HG03460 (cell line): ENCODE results near the gene PLA2G2C.

Source experiments
- ATAC-seq: cut with Tn5 transposase; IDR thresholded peaks from one replicate; pipeline ENCODE4 v1.9.1; 2021; ENCODE audit not compliant: unreplicated experiment

Gene PLA2G2C

DNA sequence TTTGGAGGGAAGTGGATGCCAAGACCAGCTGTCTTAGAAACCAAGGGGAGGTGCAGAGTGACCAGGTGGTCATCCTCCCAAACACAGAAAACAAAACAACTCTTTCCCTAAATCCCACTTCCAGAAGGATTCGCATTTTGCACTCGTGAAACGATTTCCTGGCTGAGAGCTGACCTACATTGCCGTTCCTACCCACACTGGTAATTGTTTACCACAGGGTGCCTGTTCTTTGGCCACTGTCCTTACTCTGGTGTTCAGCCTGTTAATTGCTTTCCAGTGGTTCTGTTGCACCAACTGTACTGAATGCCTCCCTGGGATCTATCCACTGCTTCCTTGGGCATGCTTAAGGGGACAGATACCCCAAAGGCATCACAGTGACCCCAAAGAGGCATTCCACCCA, 23.2 kb upstream of the PLA2G2C start:
- ATAC-seq = no peak

DNA sequence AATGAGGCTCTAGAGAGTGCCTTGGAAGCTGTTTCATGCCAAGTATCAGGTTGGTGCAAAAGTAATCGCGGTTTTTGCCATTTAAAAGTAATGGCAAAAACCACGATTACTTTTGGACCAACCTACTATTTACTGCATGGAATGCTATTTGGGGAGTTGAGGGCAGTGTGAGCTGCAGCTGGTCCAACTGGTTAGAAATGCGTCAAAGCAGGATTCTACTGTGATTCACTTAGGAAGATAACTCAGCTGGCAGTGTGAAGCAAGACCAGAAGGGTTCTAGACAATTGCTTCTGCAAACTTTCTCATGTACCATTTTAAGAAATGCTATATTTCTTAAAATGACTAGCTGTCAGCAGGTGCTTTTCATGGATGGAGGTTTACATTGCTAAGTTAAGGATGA, 21.2 kb upstream of the PLA2G2C start:
- ATAC-seq = no peak

DNA sequence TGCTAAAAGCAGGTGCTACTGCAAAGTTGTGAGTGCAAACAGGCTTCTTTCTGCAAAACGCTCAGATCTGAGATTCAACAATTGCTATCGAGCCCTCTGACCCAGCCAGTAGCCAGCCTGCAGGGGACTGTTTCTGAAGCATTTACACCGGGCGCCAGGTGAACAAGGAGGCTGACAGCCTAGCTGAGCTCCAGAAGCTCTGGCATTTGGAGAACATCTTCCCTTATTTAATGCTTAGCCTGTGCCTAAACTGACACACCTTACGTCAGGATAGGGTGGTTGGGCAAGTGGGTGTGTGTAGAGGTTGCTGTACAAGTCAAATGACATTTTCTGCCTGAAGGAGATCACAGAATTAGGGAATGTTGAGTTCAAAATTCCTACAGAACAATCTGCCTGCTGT, 15.8 kb upstream of the PLA2G2C start:
- ATAC-seq = no peak

DNA sequence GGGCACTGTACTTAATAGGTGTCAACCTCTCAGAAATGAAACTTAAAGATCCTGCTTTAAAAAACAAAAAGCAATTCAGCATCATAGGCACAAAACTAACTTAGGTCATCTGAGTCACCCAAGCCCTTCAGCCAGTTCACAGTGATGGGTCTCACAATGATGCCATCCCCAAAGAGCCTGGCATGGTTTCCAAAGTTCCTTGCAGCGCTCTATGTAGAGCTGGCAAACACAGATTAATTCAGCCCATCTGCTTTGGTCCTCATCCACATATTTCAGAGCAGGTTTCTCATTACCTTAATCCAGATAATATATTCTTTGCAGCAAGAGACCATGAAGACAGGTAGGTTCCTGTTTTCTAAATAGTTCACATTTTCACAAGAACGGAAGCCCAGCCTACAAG, 14.6 kb upstream of the PLA2G2C start:
- no peak for ATAC-seq

DNA sequence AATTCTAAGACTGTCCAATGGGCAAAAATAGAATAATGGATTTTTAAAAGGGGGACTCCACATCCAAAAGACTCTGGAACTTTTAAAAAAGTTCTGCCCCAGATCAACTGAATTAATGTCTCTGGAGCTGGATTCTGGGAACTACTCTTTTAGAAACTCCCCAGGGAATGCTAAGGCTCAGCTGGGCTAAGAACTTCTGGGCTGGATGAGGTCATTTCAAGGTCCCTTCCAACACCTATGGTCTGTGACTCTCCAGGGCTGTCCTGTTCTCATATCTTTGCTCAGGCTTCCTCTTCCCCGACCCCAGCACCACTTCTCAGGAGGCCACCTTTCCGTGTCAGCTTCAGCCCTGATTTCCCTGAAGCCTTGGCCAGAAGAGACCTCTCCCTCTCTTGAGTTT, 13.5 kb upstream of the PLA2G2C start:
- no peak for ATAC-seq

DNA sequence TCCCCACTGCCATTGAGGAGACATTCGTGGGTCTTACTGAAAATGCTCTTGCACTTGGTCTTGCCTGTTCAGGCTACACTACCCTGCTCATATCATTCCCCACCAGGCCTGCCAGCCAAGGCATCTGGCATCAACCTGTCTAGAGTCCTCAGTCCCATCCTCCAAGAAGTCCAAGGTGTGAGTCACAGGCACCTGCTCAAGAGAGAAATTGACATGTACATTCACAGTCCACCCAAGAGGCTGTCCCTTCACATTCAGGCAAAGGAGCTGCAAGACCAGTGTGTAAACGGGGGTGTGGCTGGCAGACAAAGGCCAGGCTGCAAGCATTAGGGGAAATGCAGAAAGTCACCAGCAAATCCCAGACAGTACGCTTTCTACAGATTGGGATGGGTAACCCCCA, 13.1 kb upstream of the PLA2G2C start:
- no peak for ATAC-seq

DNA sequence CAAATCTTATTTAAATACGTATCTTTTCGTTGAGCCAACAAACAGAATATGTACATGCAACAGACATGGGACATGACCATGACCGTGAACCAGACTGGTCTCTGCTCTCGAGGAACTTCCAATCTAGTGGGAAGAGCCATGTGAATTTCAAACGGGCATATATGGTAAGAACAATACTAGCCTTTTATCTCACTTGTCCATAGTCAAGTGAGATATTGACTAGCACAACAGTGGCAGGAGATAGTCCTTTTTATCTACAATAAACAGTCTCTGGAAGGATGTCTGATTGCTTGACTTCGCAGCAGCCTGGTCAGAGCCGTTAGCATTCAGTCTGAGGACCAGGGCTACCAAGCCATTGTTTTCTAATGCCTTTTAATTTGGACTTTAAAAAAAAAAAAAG, 12.6 kb upstream of the PLA2G2C start:
- no peak for ATAC-seq

DNA sequence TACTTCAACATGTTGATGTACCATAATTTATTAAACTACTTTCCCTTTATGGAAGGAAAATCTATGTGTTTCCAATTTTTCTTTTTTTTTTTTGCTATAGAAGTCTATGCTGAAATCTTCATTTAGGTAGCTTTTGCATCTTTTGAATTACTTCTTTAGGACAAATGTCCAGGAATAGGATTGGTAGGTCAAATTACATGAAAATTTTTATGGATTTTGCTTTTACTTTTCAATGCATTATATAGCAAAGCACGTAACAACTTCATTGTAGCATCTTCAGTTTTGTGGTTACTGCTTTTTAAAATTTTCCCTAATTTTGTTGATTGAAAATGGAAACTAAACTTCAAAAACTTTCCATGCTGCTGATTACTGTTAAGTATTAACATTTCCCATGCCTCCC, 12.0 kb upstream of the PLA2G2C start:
- ATAC-seq = no peak

DNA sequence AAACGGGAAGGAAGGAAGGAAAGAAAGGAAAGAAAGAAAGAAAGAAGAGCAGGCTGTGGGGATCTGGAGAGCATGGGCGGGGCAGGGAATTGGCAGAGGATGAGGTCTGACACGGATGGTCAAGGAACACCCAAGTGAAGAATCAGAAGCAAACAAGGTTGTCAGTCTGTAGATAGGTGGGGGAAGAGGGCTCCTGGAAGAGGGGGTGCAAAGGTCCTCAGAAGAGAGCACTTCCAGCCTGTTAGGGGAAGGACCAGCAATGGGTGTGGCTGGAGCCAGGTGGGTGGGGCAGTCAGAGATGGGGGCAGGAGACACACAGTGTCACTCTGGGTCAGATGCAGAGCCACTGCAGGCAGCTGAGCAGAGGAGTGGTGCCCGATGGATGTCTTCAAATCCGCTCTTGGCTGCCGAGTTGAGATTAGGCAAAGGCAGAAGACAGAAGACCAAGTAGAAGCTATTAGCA, 11.0 kb upstream of the PLA2G2C start:
- no peak for ATAC-seq

DNA sequence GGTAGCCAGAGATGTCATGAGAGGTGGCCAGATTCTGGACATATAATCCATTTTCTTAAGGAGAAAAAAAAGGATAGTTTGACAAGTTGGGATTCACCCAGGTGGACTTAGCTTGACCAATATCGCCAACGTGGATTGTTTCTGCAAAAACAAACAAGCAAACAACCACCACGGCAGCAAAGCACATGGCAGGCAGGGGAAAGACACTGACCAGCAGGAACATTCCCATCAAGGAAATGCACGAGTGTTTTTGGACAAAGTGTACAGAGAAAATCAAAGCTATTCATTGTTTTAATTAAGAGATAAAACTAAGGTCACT, 9.1 kb upstream of the PLA2G2C start:
- ATAC-seq = no peak

DNA sequence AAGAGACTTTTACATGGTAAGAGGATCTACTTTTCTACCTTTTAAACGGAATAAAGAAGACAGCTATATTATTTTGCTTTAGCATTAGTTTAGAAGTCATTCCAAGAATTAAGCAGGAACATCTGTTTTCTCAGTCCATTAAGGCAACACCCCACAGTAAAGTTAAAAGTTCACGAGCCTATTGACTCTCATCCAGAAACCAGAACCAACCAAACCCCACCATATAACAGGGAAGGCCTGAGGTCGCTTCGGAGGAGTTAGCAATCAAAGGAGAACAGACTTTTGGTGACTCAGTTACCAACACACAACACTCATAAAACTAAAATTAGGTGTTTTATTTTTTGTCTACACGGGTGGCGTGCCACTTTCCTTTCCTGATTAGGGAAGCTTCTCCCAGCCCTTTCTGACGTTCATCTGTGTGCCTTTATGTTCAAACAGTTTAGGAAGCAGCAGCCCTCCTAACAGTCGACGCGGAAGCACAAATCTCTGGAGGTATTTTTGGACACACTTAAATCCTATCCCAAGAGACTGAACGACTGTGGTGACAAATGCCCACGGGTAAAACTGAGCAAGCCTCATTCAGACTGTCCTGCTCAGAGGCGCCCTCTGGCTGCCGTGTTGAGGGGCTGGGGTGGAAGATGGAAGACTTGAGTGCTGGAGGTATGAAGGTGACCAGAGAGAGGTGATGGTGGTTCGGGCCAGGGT, 8.6 kb upstream of the PLA2G2C start:
- no peak for ATAC-seq

DNA sequence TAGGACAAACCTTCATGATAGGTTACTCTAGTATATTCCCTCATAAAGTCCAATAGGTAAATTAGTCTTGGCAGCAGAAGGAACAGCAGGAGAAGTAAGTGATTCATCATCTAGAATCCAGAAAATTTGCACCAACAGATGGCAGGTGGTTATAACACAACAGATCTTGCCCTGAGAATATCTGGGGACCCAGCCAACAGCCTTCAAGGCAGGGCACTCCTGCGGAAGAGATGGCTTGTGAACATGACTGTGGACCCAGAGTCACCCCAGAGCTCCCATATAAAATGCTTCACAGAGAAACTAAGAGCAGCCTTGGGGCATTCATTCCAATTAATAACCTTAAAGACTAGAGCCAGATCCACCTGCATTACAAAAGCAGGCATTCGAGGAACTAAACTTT, 7.9 kb upstream of the PLA2G2C start:
- no peak for ATAC-seq

DNA sequence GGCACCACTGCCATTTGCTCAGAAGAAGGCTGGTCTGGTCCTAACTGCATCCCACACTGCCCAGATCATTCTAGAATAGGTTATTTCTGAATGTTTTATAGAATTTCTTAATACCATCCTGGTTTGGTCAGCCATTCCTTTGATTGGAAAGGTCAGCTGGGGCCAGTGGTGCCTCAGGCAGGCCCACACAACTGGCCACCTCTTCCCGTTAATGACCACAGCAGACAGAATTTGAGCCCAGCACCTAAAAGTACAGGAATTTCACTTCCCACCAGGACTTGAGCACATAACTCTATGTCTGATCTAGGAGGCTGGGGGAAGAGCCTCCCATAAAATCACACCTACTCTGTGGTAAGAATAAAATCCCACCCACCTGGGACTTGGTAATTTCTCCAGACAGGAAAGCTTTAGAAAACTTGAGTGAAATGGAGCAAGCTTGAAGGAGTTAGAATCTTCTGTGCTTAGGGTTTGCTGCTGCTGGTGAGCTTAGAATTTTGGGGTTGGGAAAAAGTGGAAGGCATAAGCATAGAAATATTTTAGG, 6.6 kb upstream of the PLA2G2C start:
- no peak for ATAC-seq

DNA sequence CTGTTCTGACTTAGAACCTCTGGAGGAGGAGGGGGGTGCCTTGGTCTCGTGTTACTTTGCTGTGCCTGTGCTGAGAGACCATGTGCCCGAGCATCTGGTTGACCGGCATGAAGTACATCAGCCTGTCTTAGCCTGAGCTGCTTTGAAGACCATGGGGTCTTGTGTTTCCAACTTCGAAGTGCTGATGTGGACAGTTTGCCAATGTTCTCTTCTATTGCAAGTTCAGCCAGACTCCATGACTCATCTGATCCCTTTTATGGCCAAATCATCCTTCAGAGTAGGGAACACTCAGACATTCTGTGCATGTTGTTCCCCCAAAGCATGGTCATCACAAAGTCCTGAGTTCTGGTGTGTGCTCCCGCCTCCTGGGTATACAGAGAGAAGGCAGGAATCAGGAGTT, 6.0 kb upstream of the PLA2G2C start:
- ATAC-seq = no peak

DNA sequence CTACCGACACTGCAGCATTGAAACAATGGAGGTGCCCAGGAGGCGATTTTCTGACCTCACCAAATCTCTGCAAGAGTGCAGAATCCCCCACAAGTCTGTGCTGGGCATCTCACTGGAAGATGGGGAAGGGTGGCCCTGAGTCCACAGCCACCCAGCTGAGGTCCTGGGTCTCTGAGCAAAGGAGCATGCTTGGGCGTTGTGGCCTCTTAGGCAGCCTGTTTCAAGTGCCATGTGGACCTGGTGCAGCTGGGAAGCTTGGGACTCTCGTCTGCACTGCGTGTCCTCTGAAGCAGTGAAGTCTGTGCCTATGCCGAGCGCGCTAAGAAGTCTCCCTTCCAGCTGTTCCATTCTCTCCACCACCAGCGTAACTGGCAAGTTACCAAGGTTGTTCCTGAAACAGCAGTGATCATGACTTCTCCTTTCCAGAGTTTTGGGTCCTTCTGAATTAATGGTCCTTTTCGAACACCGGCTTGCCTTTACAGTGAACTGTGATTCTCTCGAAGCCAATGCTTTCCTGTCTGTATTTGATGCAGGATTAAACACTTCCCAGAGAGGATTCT, 5.0 kb upstream of the PLA2G2C start:
- no peak for ATAC-seq

DNA sequence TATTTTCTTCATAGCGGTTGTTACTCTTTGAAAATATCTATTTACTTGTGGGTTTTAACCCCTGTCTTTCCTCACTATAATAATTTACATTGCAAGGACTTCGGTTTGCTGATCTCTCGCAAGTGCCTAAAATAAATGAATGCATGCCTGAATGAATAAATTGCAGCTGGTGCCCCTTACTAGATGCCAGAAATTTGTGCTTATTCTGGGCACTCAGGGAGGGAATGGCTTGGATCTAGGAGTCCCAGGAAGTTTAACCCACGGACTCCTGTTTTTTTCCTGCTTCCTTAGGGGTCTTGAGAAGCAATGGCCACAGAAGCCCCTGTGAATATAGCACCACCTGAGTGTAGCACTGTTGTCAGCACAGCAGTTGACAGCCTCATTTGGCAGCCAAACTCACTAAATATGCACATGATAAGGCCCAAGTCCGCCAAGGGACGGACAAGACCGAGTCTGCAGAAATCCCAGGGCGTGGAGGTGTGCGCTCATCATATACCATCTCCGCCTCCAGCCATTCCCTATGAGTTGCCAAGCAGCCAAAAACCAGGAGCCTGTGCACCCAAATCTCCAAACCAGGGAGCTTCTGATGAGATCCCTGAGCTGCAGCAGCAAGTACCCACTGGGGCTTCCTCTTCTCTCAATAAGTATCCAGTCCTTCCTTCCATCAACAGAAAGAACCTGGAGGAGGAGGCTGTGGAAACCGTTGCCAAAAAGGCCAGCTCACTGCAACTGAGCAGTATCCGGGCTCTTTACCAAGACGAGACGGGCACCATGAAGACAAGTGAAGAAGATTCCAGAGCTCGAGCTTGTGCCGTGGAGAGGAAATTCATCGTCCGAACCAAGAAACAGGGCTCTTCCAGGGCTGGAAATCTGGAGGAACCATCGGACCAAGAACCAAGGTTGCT, 4.2 kb upstream of the PLA2G2C start:
- ATAC-seq = no peak

DNA sequence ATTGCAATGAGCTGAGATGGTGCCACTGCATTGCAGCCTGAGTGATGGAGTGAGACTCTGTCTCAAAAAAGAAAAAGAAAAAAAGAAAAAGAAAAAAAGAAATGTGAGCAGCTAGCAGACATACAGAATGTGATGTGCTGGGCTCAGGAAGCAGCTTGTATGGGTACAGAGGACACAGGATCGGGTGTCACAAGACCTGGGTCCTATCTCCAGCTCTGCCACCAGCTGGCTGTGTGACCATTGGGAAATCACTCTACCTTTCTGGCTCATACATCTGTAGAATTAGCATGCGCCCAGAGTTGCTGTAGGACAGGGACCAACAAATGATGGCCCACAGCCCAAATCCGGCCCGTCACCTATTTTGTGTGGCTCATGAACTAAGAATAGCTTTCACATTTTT, 3.3 kb upstream of the PLA2G2C start:
- ATAC-seq = no peak

DNA sequence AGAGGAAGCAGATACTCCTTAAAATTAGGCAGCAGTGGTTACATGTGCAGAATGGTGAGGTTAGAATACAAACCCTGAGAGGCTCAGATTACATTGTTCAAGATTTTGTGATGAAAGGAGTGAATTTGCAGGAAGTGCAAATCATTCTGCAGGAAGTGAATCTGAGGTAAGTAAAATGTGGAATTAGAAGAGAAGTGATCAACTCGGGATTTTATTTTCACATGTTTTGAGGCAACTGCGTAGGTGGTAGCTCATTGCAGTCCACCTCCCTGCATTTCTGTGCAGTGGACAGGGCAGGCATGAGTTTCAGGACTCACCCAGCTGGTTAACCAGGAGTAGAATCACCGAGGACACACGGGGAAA, 2.1 kb upstream of the PLA2G2C start:
- no peak for ATAC-seq

DNA sequence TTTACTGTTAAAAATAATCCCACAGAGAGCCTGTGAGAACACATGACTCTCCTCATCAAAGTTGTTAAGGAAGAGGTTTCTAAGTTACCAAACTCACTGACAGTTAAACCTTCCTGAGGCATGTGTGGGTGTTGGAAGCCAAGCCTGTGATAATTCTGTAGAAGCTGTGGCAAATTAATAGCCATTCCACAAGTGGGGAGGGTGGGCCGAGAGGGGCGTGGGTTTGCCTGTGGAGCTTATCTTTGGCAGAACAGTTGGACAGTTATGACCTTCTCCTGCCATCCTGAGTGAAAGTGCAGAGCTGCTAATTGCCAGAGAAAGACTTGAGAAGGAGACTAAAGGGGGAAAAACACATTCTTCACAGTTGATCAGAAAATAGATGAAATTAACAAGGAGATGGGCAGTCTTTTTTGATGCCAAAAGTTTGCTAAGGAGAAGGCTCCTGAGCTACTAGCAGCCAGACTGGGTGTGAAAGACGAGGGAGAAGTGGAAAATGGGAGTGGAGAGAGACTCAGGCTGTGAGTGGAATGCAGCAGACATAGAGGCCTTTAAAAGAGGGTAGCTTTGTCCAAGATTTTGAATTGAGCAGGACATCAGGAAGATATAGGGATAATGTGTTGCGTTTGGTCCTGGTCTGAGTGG, 1.6 kb upstream of the PLA2G2C start:
- ATAC-seq = no peak

DNA sequence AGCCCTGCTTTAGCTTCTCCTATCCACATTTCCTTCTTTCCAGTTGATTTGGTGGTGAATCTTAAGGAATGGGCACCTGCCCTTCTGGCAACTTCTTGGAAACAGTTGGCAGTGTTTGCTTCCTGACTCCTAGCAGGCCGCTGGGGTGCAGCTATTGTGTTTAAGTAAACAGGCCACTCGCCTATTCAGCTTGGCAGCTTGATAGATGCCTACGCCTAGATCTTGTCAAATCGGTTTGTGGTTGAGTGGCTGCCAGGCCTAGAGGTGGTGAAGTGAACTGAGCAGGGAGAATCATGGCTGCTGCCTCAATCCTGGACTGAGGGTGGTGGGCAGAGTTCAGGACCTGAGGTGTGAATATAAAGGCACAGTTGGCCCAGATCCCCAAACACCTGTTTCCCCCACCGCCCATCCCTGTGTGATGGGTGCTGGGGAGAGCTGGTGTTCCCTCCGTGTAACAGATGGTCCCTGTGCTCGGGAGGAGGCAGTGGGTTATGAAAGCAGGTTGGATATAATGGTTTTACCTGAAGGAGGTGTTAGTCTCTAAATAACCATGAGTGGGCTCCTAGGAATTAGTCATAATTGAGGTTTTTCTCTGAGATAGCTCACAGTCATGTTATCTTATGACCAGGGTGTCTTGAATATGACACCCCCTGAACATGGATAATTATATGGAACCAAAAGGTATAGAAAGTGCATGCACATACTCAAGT, 940 bp upstream of the PLA2G2C start:
- no peak for ATAC-seq
